Measurements from ENCODE around the gene ITIH4. TPM values are rescaled to one million over a fixed set of nuclear protein-coding genes. Genes with fewer than 3 reads are reported as not detected.

The ITIH4 gene
- 16.3 TPM for total RNA-seq

DNA sequence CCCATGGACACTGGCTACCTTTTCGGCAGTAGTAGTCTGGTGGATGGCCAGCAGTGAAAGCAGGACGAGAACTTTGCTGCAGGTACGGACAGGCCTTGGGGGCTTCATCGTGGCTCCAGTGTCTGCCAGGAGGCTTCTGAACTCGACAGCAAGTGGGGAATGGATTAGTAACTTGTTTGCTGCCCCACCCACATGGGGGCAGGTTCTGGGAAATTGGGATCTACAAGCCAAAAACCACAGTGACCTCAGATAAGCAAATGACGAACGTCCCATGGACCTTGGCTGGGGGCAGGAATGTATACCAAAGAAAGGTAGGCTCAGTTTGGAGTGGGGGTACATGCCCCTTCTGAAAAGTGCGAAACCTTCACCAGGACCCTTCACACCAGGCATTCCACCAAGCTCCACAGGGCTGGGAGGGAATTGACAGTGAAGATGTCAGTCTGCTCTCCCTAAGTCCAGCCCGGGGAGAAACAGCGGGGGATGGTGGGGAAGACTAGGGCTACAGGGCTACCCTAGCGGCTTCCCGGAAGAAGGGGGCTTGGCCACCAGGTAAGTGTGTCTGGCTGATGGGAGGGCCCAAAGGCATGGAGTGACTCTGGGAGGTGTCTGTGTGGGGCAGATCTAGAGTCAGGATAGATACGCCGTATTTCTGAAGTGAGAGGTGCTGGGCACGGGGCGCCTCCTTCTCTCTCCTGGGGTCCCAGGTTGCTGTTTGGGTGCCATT is at the start of gene ITIH4:
TSS of gene ITIH4 (minus strand) at position 138 of the 724 bp plus-strand sequence. CDS start at position 108, 30 bp downstream.
- DNase-seq (ENCODE audit: low spot score), result no peak
- intact Hi-C loops (cut with DNase I), result no loop called here
- no peak for ATAC-seq

DNA sequence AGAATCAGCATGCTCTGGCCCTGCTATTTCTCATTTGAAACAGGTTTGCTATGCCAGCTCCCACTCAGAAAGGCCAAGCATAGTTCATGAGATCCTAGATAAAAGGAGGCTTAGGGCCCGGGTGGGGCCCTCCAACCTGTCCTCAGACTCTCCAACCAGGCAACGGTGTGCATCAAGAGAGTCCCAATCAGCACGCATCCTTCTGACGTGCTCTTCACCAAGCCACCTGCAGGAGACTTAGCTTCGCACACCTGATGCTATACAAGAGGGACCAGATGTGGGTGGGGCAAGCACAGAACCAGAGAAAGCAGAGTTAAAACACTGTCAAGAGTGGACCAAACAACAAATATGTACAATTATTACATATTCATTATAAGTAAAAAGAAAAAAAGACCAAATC is 49.6 kb upstream of the ITIH4 start:
- no peak for ATAC-seq
- DNase-seq (ENCODE audit: low spot score), result no peak
- intact Hi-C loops (cut with DNase I), result no loop called here

- no peak for ATAC-seq
- no peak for DNase-seq (ENCODE audit: low spot score)
- intact Hi-C loops (cut with DNase I), result no loop called here
These were observed 49.1 kb upstream of the ITIH4 start for GRCh38 chr3:52879581-52879980.

DNA sequence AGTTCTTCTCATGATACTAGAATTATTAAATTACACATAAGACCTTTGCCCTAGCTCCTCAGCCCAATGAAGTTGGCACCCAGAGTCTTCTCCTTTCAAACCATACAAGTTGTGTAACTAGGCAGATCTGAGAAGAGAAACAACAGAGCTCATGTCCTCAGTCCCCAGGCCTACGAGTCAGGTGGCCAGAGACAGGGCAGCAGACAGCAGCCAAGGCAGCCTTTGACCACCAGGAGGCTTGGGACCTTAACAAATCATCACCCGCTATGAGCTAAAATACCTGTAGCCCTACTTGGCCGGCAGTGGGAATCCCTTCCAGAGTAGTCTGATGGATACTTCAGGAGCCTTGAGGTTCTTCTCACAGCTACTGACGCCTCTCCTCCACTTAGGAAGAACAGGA is 48.6 kb upstream of the ITIH4 start:
- intact Hi-C loops (cut with DNase I), result no loop called here
- no peak for ATAC-seq
- no peak for DNase-seq (ENCODE audit: low spot score)

DNA sequence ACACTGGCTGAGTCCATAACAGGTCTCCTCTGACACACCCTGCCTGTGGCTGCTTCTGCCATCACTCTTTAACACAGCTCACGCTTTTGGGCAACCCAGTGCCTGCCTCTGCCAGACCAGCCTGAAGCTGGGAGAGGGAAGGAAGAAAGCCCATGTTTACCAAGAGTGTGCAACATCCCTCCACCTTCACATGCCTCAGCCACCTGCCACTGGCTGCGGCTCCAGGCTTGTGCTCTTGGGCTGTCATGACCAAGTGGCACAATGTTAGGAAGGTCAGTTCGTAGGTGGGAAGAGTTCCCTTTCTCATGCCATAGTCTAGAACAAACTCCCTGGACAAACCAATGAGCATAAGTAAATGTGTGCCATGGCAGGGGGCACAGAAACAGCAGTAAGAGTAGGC is 46.6 kb upstream of the ITIH4 start:
- no peak for DNase-seq (ENCODE audit: low spot score)
- intact Hi-C loops (cut with DNase I), result no loop called here
- no peak for ATAC-seq

- ATAC-seq, result no peak
- DNase-seq (ENCODE audit: low spot score), result no peak
- intact Hi-C loops (cut with DNase I), result no loop called here
These were observed 44.6 kb upstream of the ITIH4 start for GRCh38 chr3:52874864-52875587.

DNA sequence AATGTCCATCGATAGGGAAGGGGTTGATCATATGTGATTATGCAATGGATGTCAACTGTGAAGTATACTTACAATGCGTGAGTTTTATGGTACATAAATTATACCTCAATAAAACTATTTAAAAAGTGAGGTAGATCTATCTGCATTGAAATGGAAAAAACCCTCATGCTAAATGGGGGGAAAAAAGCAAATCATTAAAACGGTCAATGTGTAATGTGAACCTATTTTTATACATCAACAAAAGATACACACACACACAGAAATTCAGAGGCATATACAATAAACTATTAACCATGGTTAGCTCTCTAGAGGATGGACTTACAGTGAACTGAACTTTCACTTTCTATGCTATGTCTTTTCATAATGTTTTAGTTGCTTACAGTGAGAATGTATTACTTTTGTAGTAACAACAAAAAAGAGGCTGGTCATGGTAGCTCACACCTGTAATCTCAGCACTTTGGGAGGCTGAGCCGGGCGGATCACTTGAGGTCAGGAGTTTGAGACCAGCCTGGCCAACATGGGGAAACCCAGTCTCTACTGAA is 43.8 kb upstream of the ITIH4 start:
- intact Hi-C loops (cut with DNase I), result no loop called here
- DNase-seq (ENCODE audit: low spot score), result no peak
- ATAC-seq, result no peak

- intact Hi-C loops (cut with DNase I), result no loop called here
- DNase-seq (ENCODE audit: low spot score) (no peak), ATAC-seq (no peak)
These were observed 43.1 kb upstream of the ITIH4 start for GRCh38 chr3:52873433-52874159.

DNA sequence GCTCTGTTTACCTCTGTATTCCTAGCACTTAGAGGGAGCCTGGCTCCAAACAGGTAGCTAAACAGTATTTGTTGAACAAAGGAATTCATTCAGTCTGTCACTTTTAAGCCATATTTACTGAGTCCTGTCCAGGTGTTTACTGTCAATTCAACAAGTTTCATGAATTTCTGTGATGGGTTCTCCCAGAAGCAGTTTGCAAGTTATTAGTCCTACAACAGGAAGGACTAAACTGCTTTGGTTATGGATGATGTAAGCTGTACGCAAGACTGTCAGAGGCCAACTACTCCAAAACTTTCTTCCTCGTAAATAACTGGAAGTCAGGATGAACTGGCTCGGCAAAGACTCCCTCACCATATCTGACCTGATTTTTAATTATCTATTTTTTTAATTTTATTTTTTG is 41.8 kb upstream of the ITIH4 start:
- DNase-seq (ENCODE audit: low spot score) (no peak), ATAC-seq (no peak)
- intact Hi-C loops (cut with DNase I), result no loop called here

GRCh38 chr3:52871761-52872160 is 41.3 kb upstream of the ITIH4 start:
- DNase-seq (ENCODE audit: low spot score), result no peak
- ATAC-seq, result no peak
- intact Hi-C loops (cut with DNase I), result no loop called here

DNA sequence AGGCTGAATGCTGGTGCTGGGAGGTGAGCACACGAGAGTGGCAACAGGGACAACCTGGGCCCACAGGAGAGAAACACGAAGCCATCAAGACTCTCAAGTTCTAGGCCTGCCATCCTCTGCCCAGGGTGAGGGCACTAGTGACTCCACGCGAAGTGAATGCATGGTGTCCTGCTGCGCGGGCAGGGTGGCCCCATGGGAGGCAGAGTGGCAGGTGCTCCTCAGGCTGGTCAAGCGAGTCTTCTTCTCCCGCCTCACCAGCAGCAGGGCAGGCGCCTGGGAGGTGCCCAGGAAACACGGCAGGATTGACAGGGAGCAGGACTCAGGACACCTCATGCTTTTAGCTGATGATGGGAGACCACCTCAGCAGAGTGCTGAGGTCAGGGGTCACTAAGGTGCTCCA is 40.0 kb upstream of the ITIH4 start:
- intact Hi-C loops (cut with DNase I), result no loop called here
- DNase-seq (ENCODE audit: low spot score), result no peak
- no peak for ATAC-seq

GRCh38 chr3:52866427-52866826 is 36.0 kb upstream of the ITIH4 start:
- intact Hi-C loops (cut with DNase I), result no loop called here
- ATAC-seq, result no peak
- no peak for DNase-seq (ENCODE audit: low spot score)

- intact Hi-C loops (cut with DNase I), result no loop called here
- no peak for ATAC-seq
- DNase-seq (ENCODE audit: low spot score), result no peak
These were observed 35.5 kb upstream of the ITIH4 start for GRCh38 chr3:52865994-52866393.

GRCh38 chr3:52860424-52860768 is 29.9 kb upstream of the ITIH4 start:
- no peak for DNase-seq (ENCODE audit: low spot score)
- peak; percentile 32 for ATAC-seq
- intact Hi-C loops (cut with DNase I), result no loop called here

GRCh38 chr3:52859686-52860423 is 29.4 kb upstream of the ITIH4 start:
- no peak for DNase-seq (ENCODE audit: low spot score)
- intact Hi-C loops (cut with DNase I), result no loop called here
- ATAC-seq, result no peak

GRCh38 chr3:52857864-52858263 is 27.4 kb upstream of the ITIH4 start:
- intact Hi-C loops (cut with DNase I), result no loop called here
- ATAC-seq (no peak), DNase-seq (ENCODE audit: low spot score) (no peak)

DNA sequence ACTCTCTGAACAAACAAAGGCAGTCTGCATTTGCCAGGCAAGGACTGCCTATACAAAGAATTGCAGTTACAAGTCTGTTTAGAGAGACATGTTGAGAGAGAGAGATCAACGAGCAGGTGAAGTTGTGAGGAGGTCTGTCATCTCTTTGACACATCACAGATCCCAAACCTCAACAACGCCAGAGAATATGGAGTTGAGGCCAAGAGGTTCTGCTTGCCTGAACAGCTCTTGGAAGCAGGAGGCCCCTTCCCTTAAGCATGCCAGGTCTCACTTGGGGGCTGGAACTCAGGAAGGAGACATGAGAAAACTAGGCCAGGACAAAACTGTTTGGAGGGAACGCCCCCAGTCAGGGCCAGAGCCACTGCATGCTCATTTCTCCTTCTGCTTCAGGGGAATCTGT is 26.7 kb upstream of the ITIH4 start:
- intact Hi-C loops (cut with DNase I), result no loop called here
- DNase-seq (ENCODE audit: low spot score) (no peak), ATAC-seq (no peak)

- intact Hi-C loops (cut with DNase I), result no loop called here
These were observed 26.2 kb upstream of the ITIH4 start for GRCh38 chr3:52856666-52857065.

GRCh38 chr3:52854013-52854412 is 23.5 kb upstream of the ITIH4 start:
- no peak for ATAC-seq
- DNase-seq (ENCODE audit: low spot score), result no peak
- intact Hi-C loops (cut with DNase I), result no loop called here

More at GRCh38 chr3:52856666-52857065, 26.2 kb upstream of the ITIH4 start:
- ATAC-seq (no peak), DNase-seq (ENCODE audit: low spot score) (no peak)

Measured in sciatic nerve (tissue), 2 donors.